ENCODE data around the gene HNMT. TPM values are rescaled to one million over a fixed set of nuclear protein-coding genes. Genes with fewer than 3 reads are reported as not detected.
"Not testable (repeated sequence)": the region's sequence is repeated elsewhere in the genome, so short reads cannot be mapped to it uniquely, and the experiment has no call there.

The HNMT gene
- total RNA-seq, 1 donor from 2014 or later: 90.4 TPM

- no peak for DNase-seq (ENCODE audit: low spot score)
These were observed 18.0 kb upstream of the HNMT start for GRCh38 chr2:137946227-137946626.

GRCh38 chr2:137947032-137947727 lies 17.1 kb upstream of the HNMT start:
- no peak for DNase-seq (ENCODE audit: low spot score)

- peak; percentile 58 for DNase-seq (ENCODE audit: low spot score)
These were observed 16.4 kb upstream of the HNMT start for GRCh38 chr2:137947728-137948336.

- DNase-seq (ENCODE audit: low spot score): no peak
These were observed 15.4 kb upstream of the HNMT start for GRCh38 chr2:137948894-137949293.

GRCh38 chr2:137950238-137950637 lies 14.0 kb upstream of the HNMT start:
- DNase-seq (ENCODE audit: low spot score): no peak

- DNase-seq (ENCODE audit: low spot score): no peak
These were observed 12.7 kb upstream of the HNMT start for GRCh38 chr2:137951586-137951985.

GRCh38 chr2:137952586-137953129 lies 11.6 kb upstream of the HNMT start:
- no peak for DNase-seq (ENCODE audit: low spot score)

GRCh38 chr2:137955536-137955935 lies 8.7 kb upstream of the HNMT start:
- DNase-seq (ENCODE audit: low spot score): no peak

- DNase-seq (ENCODE audit: low spot score): no peak
These were observed 7.2 kb upstream of the HNMT start for GRCh38 chr2:137957033-137957432.

GRCh38 chr2:137959166-137959565 lies 5.1 kb upstream of the HNMT start:
- no peak for DNase-seq (ENCODE audit: low spot score)

GRCh38 chr2:137960223-137960622 lies 4.0 kb upstream of the HNMT start:
- no peak for DNase-seq (ENCODE audit: low spot score)

- DNase-seq (ENCODE audit: low spot score): no peak
These were observed 2.7 kb upstream of the HNMT start for GRCh38 chr2:137961602-137962001.

GRCh38 chr2:137963535-137964065 lies 673 bp upstream of the HNMT start:
- DNase-seq (ENCODE audit: low spot score): no peak

- DNase-seq (ENCODE audit: low spot score): no peak
These were observed 686 bp downstream of the HNMT start for GRCh38 chr2:137964859-137965459.

GRCh38 chr2:137966043-137966442 lies 1.8 kb downstream of the HNMT start:
- DNase-seq (ENCODE audit: low spot score): no peak

- DNase-seq (ENCODE audit: low spot score): no peak
These were observed 2.8 kb downstream of the HNMT start for GRCh38 chr2:137967042-137967441.

GRCh38 chr2:137968477-137969417 lies 4.5 kb downstream of the HNMT start:
- DNase-seq (ENCODE audit: low spot score): no peak

GRCh38 chr2:137969418-137969765 lies 5.1 kb downstream of the HNMT start:
- DNase-seq (ENCODE audit: low spot score): no peak

GRCh38 chr2:137969876-137970275 lies 5.6 kb downstream of the HNMT start:
- no peak for DNase-seq (ENCODE audit: low spot score)

GRCh38 chr2:137971259-137971658 lies 7.0 kb downstream of the HNMT start:
- DNase-seq (ENCODE audit: low spot score): not testable (repeated sequence)

- DNase-seq (ENCODE audit: low spot score): no peak
These were observed 9.0 kb downstream of the HNMT start for GRCh38 chr2:137973280-137973679.

Data from ureter (tissue), 1 donor.